CD4-positive, alpha-beta T cell (primary cell): ENCODE results near the gene TSPAN13. TPM values are rescaled to one million over a fixed set of nuclear protein-coding genes. Genes with fewer than 3 reads are reported as not detected.

Experiments used
- ATAC-seq: fragments of 200-7000 bp; cut with Tn5 transposase; one replicate; pipeline ENCODE4 v1.10.0; 2022; ENCODE audit warnings: mild to moderate bottlenecking; ENCODE audit not compliant: poor library complexity
- CTCF ChIA-PET: fragments of 350-600 bp; sonication (Branson Sonifier 250); formaldehyde crosslinking; loops from one replicate; lab custom pipeline; 2021; ENCODE audit warnings: antibody characterized with exemption, inconsistent platforms; lab: Charles Lee
- POLR2A ChIA-PET: fragments of 350-600 bp; sonication (Branson Sonifier 250); formaldehyde crosslinking; loops from one replicate; lab custom pipeline; 2021; ENCODE audit warnings: antibody characterized with exemption, inconsistent platforms; lab: Charles Lee
- DNase-seq, 14 experiments: peaks; one replicate each; pipeline ENCODE4 v3.0.0-alpha.2; 2013 to 2020; ENCODE audit warnings: mixed read lengths in 2 of 14
- H3K27ac ChIP-seq, 2 donors: one replicate each; pipeline versions ENCODE4 v1.5.1 to v1.7.0; 2013; ENCODE audit warnings: low read length in 2 of 2, low read depth in 1 of 2, mild to moderate bottlenecking in 1 of 2
- H3K27me3 ChIP-seq, 2 experiments: 1 replicate in 1 of 2; 2 replicates in 1 of 2; pipeline versions ENCODE4 v1.6.1 to v1.7.0; 2013; ENCODE audit warnings: low read length in 2 of 2, control low read depth in 1 of 2, mild to moderate bottlenecking in 1 of 2, moderate library complexity in 1 of 2; ENCODE audit not compliant: insufficient read depth in 2 of 2, control insufficient read depth in 1 of 2
- H3K36me3 ChIP-seq: one replicate; pipeline ENCODE4 v1.6.1; 2013; ENCODE audit warnings: low read length, control low read depth; ENCODE audit not compliant: insufficient read depth
- H3K4me1 ChIP-seq: one replicate; pipeline ENCODE4 v1.6.1; 2013; ENCODE audit warnings: low read length, control low read depth; ENCODE audit not compliant: insufficient read depth
- H3K4me3 ChIP-seq: one replicate; pipeline ENCODE4 v1.5.1; 2013; ENCODE audit warnings: mild to moderate bottlenecking, low read length, moderate library complexity
- H3K9me3 ChIP-seq, 2 experiments: 1 replicate in 1 of 2; 2 replicates in 1 of 2; pipeline versions ENCODE4 v1.6.1 to v1.7.0; 2013; ENCODE audit warnings: low read length in 2 of 2, mild to moderate bottlenecking in 2 of 2, control low read depth in 1 of 2, moderate library complexity in 1 of 2; ENCODE audit not compliant: control insufficient read depth in 1 of 2, insufficient read depth in 1 of 2
- H3K27ac Mint-ChIP-seq: one replicate; pipeline ENCODE4 v1.8.0; 2020; ENCODE audit warnings: mixed read lengths
- H3K27me3 Mint-ChIP-seq: one replicate; pipeline ENCODE4 v1.8.0; 2021; ENCODE audit warnings: mixed read lengths
- H3K36me3 Mint-ChIP-seq: one replicate; pipeline ENCODE4 v1.8.0; 2021; ENCODE audit warnings: low read depth, mixed read lengths
- H3K4me1 Mint-ChIP-seq: one replicate; pipeline ENCODE4 v1.8.0; 2021; ENCODE audit warnings: low read depth, mixed read lengths
- H3K4me3 Mint-ChIP-seq: one replicate; pipeline ENCODE4 v1.8.0; 2020; ENCODE audit warnings: mild to moderate bottlenecking, mixed read lengths
- H3K9me3 Mint-ChIP-seq: one replicate; pipeline ENCODE4 v1.8.0; 2020; ENCODE audit warnings: mixed read lengths
- intact Hi-C, 2 experiments: fragments of 100-400 bp; cut with DNase I in 1 of 2; cut with micrococcal nuclease in 1 of 2; formaldehyde crosslinking; loops; one replicate each; pipeline versions ENCODE4 v1.15.1 to v1.9.0; 2023 to 2025; cut with DNase I, micrococcal nuclease
- polyA plus RNA-seq, 2 donors: library from polyadenylated mRNA; unstranded; fragments of 120-200 nt; gene quantifications; one replicate each; pipeline ENCODE4 v1.2.1, GENCODE V29; 2013
- total RNA-seq, 174 experiments: library from RNA in 2 of 174; stranded (reverse) in 2 of 174; gene quantifications; one replicate each; pipeline ENCODE4 v1.2.3 and lab custom pipeline; 2021 to 2026
- TF ChIP-seq, protein P1 (sequence below): fragments of 200-600 bp; IDR thresholded peaks from one replicate; pipeline ENCODE4 v1.8.0; 2022; ENCODE audit warnings: antibody characterized with exemption, mild to moderate bottlenecking

Gene TSPAN13
- total RNA-seq (under 1 TPM; 0.16 to 0.25 TPM), total RNA-seq (lab: John Stamatoyannopoulos, UW) (0 to 16.5 (median 0.83) reads per million in 172 experiments)
- polyA plus RNA-seq (2013, experiment 1 of 2): 1.7 TPM
- 2.1 TPM for polyA plus RNA-seq (2013, experiment 2 of 2)

- Histone ChIP-seq H3K9me3 (no peaks in the 10 kb centered on the region), H3K4me3 (peak within 1 kb of the TSS; percentile 55), H3K27me3 (peaks cover 17 to 36% of the 10 kb centered on the region in 2 experiments), H3K36me3 (no peaks in the 10 kb centered on the region), H3K4me1 (peaks cover 10% of the 10 kb centered on the region), H3K27ac (no peak within 1 kb of the TSS)
- H3K27me3 Mint-ChIP-seq: peaks cover 45% of the 10 kb centered on the region
- TF ChIP-seq, protein P1, sequence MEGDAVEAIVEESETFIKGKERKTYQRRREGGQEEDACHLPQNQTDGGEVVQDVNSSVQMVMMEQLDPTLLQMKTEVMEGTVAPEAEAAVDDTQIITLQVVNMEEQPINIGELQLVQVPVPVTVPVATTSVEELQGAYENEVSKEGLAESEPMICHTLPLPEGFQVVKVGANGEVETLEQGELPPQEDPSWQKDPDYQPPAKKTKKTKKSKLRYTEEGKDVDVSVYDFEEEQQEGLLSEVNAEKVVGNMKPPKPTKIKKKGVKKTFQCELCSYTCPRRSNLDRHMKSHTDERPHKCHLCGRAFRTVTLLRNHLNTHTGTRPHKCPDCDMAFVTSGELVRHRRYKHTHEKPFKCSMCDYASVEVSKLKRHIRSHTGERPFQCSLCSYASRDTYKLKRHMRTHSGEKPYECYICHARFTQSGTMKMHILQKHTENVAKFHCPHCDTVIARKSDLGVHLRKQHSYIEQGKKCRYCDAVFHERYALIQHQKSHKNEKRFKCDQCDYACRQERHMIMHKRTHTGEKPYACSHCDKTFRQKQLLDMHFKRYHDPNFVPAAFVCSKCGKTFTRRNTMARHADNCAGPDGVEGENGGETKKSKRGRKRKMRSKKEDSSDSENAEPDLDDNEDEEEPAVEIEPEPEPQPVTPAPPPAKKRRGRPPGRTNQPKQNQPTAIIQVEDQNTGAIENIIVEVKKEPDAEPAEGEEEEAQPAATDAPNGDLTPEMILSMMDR: no peak
- H3K27ac Mint-ChIP-seq: no peak within 1 kb of the TSS
- DNase-seq (peak in 13 of 14 experiments; percentile 0 to 63 (median 24)), ATAC-seq (peak; percentile 66)
- intact Hi-C loops: no loop called here
- CTCF ChIA-PET: no interaction called here
- H3K4me1 Mint-ChIP-seq: peaks cover 11% of the 10 kb centered on the region
- POLR2A ChIA-PET: no interaction called here
- no peaks in the 10 kb centered on the region for H3K36me3 Mint-ChIP-seq
- H3K4me3 Mint-ChIP-seq: peak within 1 kb of the TSS; percentile 88
- H3K9me3 Mint-ChIP-seq: no peaks in the 10 kb centered on the region
These were observed at the start of gene TSPAN13 for GRCh38 chr7:16753102-16753931. TSPAN13 (plus strand) TSS chr7:16753755; CDS start chr7:16753968, 213 bp downstream.

- Histone ChIP-seq H3K36me3 (peaks cover 24% of the 10 kb centered on the region), H3K27ac (no peak overlapping the region), H3K27me3 (no peaks in the 10 kb centered on the region), H3K4me3 (no peak overlapping the region), H3K4me1 (no peaks in the 10 kb centered on the region), H3K9me3 (no peaks in the 10 kb centered on the region)
- DNase-seq: no peak
- ChIA-PET CTCF (no interaction called here), POLR2A (no interaction called here)
- Mint-ChIP-seq H3K4me3 (no peak overlapping the region), H3K9me3 (no peaks in the 10 kb centered on the region), H3K27ac (no peak overlapping the region), H3K36me3 (peaks cover 37% of the 10 kb centered on the region), H3K4me1 (no peaks in the 10 kb centered on the region), H3K27me3 (no peaks in the 10 kb centered on the region)
- TF ChIP-seq, protein P1: no peak
- intact Hi-C loops: no loop called here
- no peak for ATAC-seq
These were observed 45.0 kb upstream of the TSPAN13 start for GRCh38 chr7:16708511-16708910.

- Histone ChIP-seq H3K27me3 (no peaks in the 10 kb centered on the region), H3K4me1 (no peaks in the 10 kb centered on the region), H3K4me3 (no peak overlapping the region), H3K9me3 (no peaks in the 10 kb centered on the region), H3K27ac (no peak overlapping the region), H3K36me3 (peaks cover 19% of the 10 kb centered on the region)
- ATAC-seq (no peak), DNase-seq (peak in 2 of 14 experiments; percentile 4 to 29)
- TF ChIP-seq, protein P1: no peak
- Mint-ChIP-seq H3K27me3 (no peaks in the 10 kb centered on the region), H3K36me3 (peaks cover 32% of the 10 kb centered on the region), H3K9me3 (no peaks in the 10 kb centered on the region), H3K4me1 (no peaks in the 10 kb centered on the region), H3K27ac (no peak overlapping the region), H3K4me3 (no peak overlapping the region)
- POLR2A ChIA-PET: no interaction called here
- intact Hi-C loops: no loop called here
- CTCF ChIA-PET: no interaction called here
These were observed 44.6 kb upstream of the TSPAN13 start for GRCh38 chr7:16708980-16709379.
